Fibroblast of villous mesenchyme (primary cell): ENCODE measurements around the gene CACNA1C. TPM values are rescaled to one million over a fixed set of nuclear protein-coding genes. Genes with fewer than 3 reads are reported as not detected.

Experiments
- DNase-seq: peaks from one replicate; pipeline ENCODE4 v3.0.0-alpha.2; 2010; ENCODE audit warnings: low read depth
- H3K4me3 ChIP-seq: 2 replicates; pipeline ENCODE4 v1.5.1; 2011; ENCODE audit warnings: low read depth, mild to moderate bottlenecking, low read length
- CTCF ChIP-seq: IDR thresholded peaks from 2 replicates; pipeline ENCODE4 v1.5.1; 2012; ENCODE audit warnings: low read depth, mild to moderate bottlenecking, low read length; ENCODE audit not compliant: insufficient read depth
- total RNA-seq: library from RNA; depleted of rRNA; stranded (reverse); fragments of >200 nt; gene quantifications from 2 replicates; pipeline ENCODE4 v1.2.3, GENCODE V29; 2012

Gene CACNA1C
- total RNA-seq, 1 donor: 11.7 TPM

GRCh38 chr12:2689879-2690278, 637.1 kb downstream of the CACNA1C start:
- DNase-seq: no peak
- TF ChIP-seq CTCF: no peak

GRCh38 chr12:2690348-2691005, 637.7 kb downstream of the CACNA1C start:
- DNase-seq: no peak
- no peak overlapping the region for H3K4me3 ChIP-seq
- TF ChIP-seq CTCF: no peak

More at GRCh38 chr12:2689879-2690278, 637.1 kb downstream of the CACNA1C start:
- no peak overlapping the region for H3K4me3 ChIP-seq

GRCh38 chr12:2691006-2691344, 638.2 kb downstream of the CACNA1C start:
- DNase-seq: peak; percentile 13
- peak overlapping the region; percentile 25 for H3K4me3 ChIP-seq
- no peak for TF ChIP-seq CTCF

GRCh38 chr12:2691345-2692071, 638.7 kb downstream of the CACNA1C start:
- peak overlapping the region; percentile 34 for H3K4me3 ChIP-seq
- DNase-seq: no peak
- TF ChIP-seq CTCF: no peak

GRCh38 chr12:2692080-2692479, 639.3 kb downstream of the CACNA1C start:
- no peak overlapping the region for H3K4me3 ChIP-seq
- no peak for DNase-seq
- no peak for TF ChIP-seq CTCF

DNA sequence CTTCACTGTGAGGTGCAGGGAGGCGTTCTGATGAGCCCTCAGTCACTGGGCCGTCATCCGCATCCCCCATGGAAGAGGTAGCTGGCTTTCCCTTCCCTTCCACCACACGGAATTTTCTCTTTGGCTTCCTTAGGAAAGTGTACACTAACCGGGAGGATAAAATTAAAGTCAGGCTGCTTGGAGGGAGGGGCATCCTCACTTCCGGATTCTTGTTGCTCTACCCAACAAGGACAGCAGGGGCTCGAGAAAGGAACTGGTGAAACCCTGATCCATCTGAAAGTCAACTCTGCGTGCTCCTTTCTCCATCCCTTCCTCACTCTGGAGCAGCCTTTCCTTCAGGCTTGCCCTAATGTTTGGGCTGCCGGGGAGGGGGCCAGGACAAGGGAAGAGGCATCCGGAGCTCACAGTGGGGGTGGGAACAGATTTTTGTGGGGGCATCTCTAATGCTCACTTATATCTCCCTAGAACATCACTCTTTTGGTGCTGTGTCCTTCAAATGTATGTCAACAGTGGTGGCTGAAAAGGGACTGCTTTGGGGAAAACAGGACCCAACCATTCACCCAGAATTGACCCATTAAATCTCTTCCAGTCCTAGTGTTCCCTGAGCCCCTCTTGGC, 640.6 kb downstream of the CACNA1C start:
- DNase-seq: no peak
- peak; percentile 6 for TF ChIP-seq CTCF
- H3K4me3 ChIP-seq: no peak overlapping the region
